ENCODE data around the gene CNOT3. TPM values are rescaled to one million over a fixed set of nuclear protein-coding genes. Genes with fewer than 3 reads are reported as not detected.

CNOT3 gene
- total and polyA plus RNA-seq, 2 of the 13 experiments (the other 11 are each of a cell fraction or from before 2014, with no cell fraction given): 4.3 to 5.8 TPM

GRCh38 chr19:54191011-54191810, 53.6 kb downstream of the CNOT3 start, which contains the start of gene TSEN34 (continued):
- TF ChIP-seq TBX2 (CRISPR knock-in tag; IDR thresholded peaks at IDR 0.05; ENCODE audit: borderline replicate concordance) (peak; percentile 28; the same call in 1 of the 2 replicates), ZNF746 (CRISPR knock-in tag; IDR thresholded peaks at IDR 0.05) (0 out of 2 replicates have a peak, but pooled peaks have one; percentile 58), NFIC (IDR thresholded peaks at IDR 0.05; ENCODE audit: low read length) (no peak), SALL2 (CRISPR knock-in tag; IDR thresholded peaks at IDR 0.05) (peak; percentile 49; the same call in 1 of the 2 replicates), ZNF770 (CRISPR knock-in tag; IDR thresholded peaks at IDR 0.05) (peak; percentile 60; the same call in 1 of the 2 replicates), ZFP91 (CRISPR knock-in tag; IDR thresholded peaks at IDR 0.05; ENCODE audit: borderline replicate concordance) (peak; percentile 48; the same call in 1 of the 2 replicates), FOXO4 (CRISPR knock-in tag; conservative IDR thresholded peaks at IDR 0.05) (0 out of 2 replicates have a peak, but pooled peaks have one; percentile 77), FOXO1 (CRISPR knock-in tag; IDR thresholded peaks at IDR 0.05) (no peak; the same call in 1 of the 2 replicates), ZNF607 (CRISPR knock-in tag; IDR thresholded peaks at IDR 0.05; ENCODE audit: borderline replicate concordance) (peak; percentile 68; the same call in 1 of the 2 replicates), HOXA5 (CRISPR knock-in tag; IDR thresholded peaks at IDR 0.05) (0 out of 2 replicates have a peak, but pooled peaks have one; percentile 7), ZNF567 (CRISPR knock-in tag; IDR thresholded peaks at IDR 0.05; ENCODE audit: borderline replicate concordance) (no peak), SP4 (CRISPR knock-in tag; IDR thresholded peaks at IDR 0.05) (no peak; the same call in none of the 2 replicates)
- TF ChIP-seq, protein P1, sequence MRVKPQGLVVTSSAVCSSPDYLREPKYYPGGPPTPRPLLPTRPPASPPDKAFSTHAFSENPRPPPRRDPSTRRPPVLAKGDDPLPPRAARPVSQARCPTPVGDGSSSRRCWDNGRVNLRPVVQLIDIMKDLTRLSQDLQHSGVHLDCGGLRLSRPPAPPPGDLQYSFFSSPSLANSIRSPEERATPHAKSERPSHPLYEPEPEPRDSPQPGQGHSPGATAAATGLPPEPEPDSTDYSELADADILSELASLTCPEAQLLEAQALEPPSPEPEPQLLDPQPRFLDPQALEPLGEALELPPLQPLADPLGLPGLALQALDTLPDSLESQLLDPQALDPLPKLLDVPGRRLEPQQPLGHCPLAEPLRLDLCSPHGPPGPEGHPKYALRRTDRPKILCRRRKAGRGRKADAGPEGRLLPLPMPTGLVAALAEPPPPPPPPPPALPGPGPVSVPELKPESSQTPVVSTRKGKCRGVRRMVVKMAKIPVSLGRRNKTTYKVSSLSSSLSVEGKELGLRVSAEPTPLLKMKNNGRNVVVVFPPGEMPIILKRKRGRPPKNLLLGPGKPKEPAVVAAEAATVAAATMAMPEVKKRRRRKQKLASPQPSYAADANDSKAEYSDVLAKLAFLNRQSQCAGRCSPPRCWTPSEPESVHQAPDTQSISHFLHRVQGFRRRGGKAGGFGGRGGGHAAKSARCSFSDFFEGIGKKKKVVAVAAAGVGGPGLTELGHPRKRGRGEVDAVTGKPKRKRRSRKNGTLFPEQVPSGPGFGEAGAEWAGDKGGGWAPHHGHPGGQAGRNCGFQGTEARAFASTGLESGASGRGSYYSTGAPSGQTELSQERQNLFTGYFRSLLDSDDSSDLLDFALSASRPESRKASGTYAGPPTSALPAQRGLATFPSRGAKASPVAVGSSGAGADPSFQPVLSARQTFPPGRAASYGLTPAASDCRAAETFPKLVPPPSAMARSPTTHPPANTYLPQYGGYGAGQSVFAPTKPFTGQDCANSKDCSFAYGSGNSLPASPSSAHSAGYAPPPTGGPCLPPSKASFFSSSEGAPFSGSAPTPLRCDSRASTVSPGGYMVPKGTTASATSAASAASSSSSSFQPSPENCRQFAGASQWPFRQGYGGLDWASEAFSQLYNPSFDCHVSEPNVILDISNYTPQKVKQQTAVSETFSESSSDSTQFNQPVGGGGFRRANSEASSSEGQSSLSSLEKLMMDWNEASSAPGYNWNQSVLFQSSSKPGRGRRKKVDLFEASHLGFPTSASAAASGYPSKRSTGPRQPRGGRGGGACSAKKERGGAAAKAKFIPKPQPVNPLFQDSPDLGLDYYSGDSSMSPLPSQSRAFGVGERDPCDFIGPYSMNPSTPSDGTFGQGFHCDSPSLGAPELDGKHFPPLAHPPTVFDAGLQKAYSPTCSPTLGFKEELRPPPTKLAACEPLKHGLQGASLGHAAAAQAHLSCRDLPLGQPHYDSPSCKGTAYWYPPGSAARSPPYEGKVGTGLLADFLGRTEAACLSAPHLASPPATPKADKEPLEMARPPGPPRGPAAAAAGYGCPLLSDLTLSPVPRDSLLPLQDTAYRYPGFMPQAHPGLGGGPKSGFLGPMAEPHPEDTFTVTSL (CRISPR knock-in tag; IDR thresholded peaks at IDR 0.05; ENCODE audit: borderline replicate concordance): no peak

Data from HepG2 (cell line).